LHCN-M2 (cell line): ENCODE measurements around the gene PPARG. TPM values are rescaled to one million over a fixed set of nuclear protein-coding genes. Genes with fewer than 3 reads are reported as not detected.
"Not testable (repeated sequence)": the region's sequence is repeated elsewhere in the genome, so short reads cannot be mapped to it uniquely, and the experiment has no call there.

Source experiments
- DNase-seq: peaks from one replicate; pipeline ENCODE4 v3.0.0-alpha.2; 2012; ENCODE audit warnings: low read depth
- total RNA-seq: library from RNA; depleted of rRNA; stranded (reverse); fragments of >200 nt; gene quantifications from 2 replicates; pipeline ENCODE4 v1.2.3, GENCODE V29; 2014

The PPARG gene
- total RNA-seq, 1 experiment from 2014 or later, result 8.8 TPM

GRCh38 chr3:12458901-12459300 lies 170.0 kb downstream of the PPARG start:
- no peak for DNase-seq

GRCh38 chr3:12460127-12460526 lies 171.3 kb downstream of the PPARG start:
- DNase-seq, result no peak

GRCh38 chr3:12461097-12461649 lies 172.3 kb downstream of the PPARG start:
- DNase-seq, result no peak

GRCh38 chr3:12462159-12462947 lies 173.5 kb downstream of the PPARG start:
- DNase-seq, result no peak

GRCh38 chr3:12463686-12464085 lies 174.8 kb downstream of the PPARG start:
- no peak for DNase-seq

GRCh38 chr3:12464181-12464580 lies 175.3 kb downstream of the PPARG start:
- DNase-seq, result no peak

GRCh38 chr3:12465151-12465835 lies 176.4 kb downstream of the PPARG start:
- no peak for DNase-seq

- DNase-seq, result no peak
Observed at GRCh38 chr3:12465836-12466225, 177.0 kb downstream of the PPARG start.

GRCh38 chr3:12467746-12468145 lies 178.9 kb downstream of the PPARG start:
- no peak for DNase-seq

GRCh38 chr3:12468276-12468675 lies 179.4 kb downstream of the PPARG start:
- no peak for DNase-seq

- no peak for DNase-seq
Observed at GRCh38 chr3:12468757-12469156, 179.9 kb downstream of the PPARG start.

- DNase-seq, result not testable (repeated sequence)
Observed at GRCh38 chr3:12469222-12469621, 180.4 kb downstream of the PPARG start.

- peak; percentile 55 for DNase-seq
Observed at GRCh38 chr3:12470111-12470510, 181.2 kb downstream of the PPARG start.

GRCh38 chr3:12470680-12471079 lies 181.8 kb downstream of the PPARG start:
- no peak for DNase-seq

GRCh38 chr3:12471241-12471640 lies 182.4 kb downstream of the PPARG start:
- peak; percentile 52 for DNase-seq

- no peak for DNase-seq
Observed at GRCh38 chr3:12472000-12472610, 183.2 kb downstream of the PPARG start.

GRCh38 chr3:12472796-12473195 lies 183.9 kb downstream of the PPARG start:
- no peak for DNase-seq

- DNase-seq, result no peak
Observed at GRCh38 chr3:12473511-12473910, 184.6 kb downstream of the PPARG start.

- peak; percentile 48 for DNase-seq
Observed at GRCh38 chr3:12476238-12476897, 187.5 kb downstream of the PPARG start.

- no peak for DNase-seq
Observed at GRCh38 chr3:12477256-12477655, 188.4 kb downstream of the PPARG start.

GRCh38 chr3:12478326-12478725 lies 189.5 kb downstream of the PPARG start:
- no peak for DNase-seq

GRCh38 chr3:12479198-12479597 lies 190.3 kb downstream of the PPARG start:
- not testable (repeated sequence) for DNase-seq
